ENCODE results near the gene TEX22. TPM values are rescaled to one million over a fixed set of nuclear protein-coding genes. Genes with fewer than 3 reads are reported as not detected.

The TEX22 gene, protein sequence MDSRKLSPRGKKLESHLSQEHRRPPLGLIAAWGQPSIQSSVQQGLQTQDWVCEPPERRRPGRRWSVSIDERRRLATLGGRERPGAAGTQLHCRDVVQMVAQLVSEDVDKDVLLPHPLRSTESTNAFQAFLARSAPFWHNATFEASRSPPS
- total RNA-seq (ENCODE audit: low replicate concordance): 0.84 TPM in 1 of 2 replicates, not detected in the other

DNA sequence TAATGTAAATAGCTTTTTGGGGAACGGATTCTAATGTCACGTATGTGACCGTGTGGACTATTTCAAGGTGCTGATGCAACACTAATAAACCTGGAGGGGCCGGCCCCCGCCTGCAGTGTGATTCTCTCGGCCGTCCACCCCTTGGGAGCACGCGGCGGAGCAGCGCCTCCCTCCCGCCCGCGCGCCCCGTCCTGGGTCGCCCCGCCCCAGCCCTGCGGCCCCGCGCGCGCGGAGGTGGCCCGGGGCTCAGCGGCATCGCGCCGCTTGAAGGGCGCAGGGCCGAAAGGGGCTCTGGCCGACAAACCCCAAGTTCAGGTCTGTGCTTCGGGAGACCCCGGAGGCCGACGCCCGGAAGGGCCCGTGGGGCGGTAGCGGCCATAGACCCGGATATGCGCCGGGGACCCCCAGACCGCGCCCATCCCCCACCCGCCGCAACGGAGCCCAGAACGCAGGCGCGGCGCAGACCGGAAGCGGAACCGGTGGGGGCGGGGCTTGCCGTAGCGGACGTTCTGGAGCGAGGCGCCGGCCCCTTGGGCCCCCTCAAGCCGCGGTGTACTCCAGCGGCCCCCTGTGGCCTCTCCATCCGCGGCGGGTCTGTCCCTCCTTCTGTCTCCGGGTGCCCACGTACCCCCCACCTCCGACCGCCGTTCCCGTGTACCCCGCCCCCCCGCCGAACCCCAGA is at the start of gene TEX22:
Gene TEX22 (plus strand): TSS at position 495 of the 682 bp plus-strand sequence. CDS start 803 bp downstream, outside the sequence.
- Histone ChIP-seq H3K4me3 (peak within 1 kb of the TSS; percentile 55), H4K20me1 (ENCODE audit: low read depth) (no peaks in the 10 kb centered on the region), H3K27ac (no peak within 1 kb of the TSS), H3K27me3 (peaks cover 9% of the 10 kb centered on the region), H3K9ac (no peak within 1 kb of the TSS), H3K4me1 (peaks cover 4% of the 10 kb centered on the region), H3K36me3 (peaks cover 7% of the 10 kb centered on the region), H3K9me3 (ENCODE audit: low read depth) (peaks cover 5% of the 10 kb centered on the region), H3F3A (ENCODE audit: low read depth) (peaks cover 3% of the 10 kb centered on the region), H2AFZ (replicated peaks) (peak within 1 kb of the TSS; percentile 89), H3K4me2 (peak within 1 kb of the TSS; percentile 88), H3K79me2 (ENCODE audit: low read depth) (no peaks in the 10 kb centered on the region)
- TF ChIP-seq, protein P1, sequence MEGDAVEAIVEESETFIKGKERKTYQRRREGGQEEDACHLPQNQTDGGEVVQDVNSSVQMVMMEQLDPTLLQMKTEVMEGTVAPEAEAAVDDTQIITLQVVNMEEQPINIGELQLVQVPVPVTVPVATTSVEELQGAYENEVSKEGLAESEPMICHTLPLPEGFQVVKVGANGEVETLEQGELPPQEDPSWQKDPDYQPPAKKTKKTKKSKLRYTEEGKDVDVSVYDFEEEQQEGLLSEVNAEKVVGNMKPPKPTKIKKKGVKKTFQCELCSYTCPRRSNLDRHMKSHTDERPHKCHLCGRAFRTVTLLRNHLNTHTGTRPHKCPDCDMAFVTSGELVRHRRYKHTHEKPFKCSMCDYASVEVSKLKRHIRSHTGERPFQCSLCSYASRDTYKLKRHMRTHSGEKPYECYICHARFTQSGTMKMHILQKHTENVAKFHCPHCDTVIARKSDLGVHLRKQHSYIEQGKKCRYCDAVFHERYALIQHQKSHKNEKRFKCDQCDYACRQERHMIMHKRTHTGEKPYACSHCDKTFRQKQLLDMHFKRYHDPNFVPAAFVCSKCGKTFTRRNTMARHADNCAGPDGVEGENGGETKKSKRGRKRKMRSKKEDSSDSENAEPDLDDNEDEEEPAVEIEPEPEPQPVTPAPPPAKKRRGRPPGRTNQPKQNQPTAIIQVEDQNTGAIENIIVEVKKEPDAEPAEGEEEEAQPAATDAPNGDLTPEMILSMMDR (IDR thresholded peaks at IDR 0.05): no peak
- TF ChIP-seq EZH2phosphoT487 (IDR thresholded peaks at IDR 0.05) (no peak), EZH2 (IDR thresholded peaks at IDR 0.05) (no peak)
- Mint-ChIP-seq H3K27ac (peak within 1 kb of the TSS; percentile 87), H3K9me3 (peaks cover 31% of the 10 kb centered on the region), H3K36me3 (peaks cover 28% of the 10 kb centered on the region), H3K4me3 (peak within 1 kb of the TSS; percentile 84), H3K4me1 (peaks cover 9% of the 10 kb centered on the region), H3K27me3 (ENCODE audit: insufficient read depth, low read depth) (no peaks in the 10 kb centered on the region)
- DNase-seq (ENCODE audit: low spot score): peak; percentile 84

DNA sequence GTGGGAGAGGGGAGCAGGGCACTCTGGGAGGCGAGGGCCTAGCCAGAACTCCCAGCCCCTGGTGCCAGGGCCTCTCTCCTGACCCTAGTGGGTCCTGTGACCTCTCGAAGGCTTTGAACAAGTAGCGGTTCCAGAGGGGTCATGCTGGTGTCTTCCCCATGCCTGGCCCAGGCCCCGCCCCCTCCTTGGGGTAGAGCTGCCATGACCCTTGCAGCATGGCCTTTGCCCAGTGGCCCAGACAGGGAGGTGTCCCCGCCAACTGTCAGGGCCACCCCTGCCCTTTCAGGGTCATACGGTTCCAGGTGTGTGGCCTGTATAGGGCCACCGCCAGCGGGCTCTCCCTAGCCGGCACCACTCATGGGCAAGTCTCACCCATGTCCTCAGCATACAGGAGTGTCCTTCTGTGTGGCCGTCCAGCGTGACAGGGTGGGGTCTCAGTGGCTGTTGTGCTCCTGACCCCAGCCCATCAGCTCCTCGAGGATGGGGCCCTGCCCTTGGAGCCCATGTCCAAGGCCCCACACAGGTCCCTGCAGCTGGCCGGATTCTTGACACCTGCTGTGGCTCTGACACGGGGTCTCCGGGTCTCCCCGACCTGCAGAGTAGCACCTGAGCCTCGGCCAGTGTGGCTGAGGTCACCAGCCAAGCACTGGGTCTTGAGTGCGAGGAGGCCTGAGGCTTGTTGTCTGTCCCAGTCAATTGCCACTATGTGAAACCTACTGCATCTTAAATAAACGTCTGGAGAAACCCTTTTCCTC is 49.2 kb upstream of the TEX22 start:
- H3K36me3 Mint-ChIP-seq: peaks cover 9% of the 10 kb centered on the region
- no peak for DNase-seq (ENCODE audit: low spot score)
- Histone ChIP-seq H3K27ac (no peak overlapping the region), H3K27me3 (no peaks in the 10 kb centered on the region), H3K79me2 (ENCODE audit: low read depth) (peaks cover 5% of the 10 kb centered on the region), H3K9me3 (ENCODE audit: low read depth) (no peaks in the 10 kb centered on the region), H3K4me1 (no peaks in the 10 kb centered on the region), H2AFZ (replicated peaks) (no peak overlapping the region), H3F3A (ENCODE audit: low read depth) (peaks cover 7% of the 10 kb centered on the region), H3K36me3 (no peaks in the 10 kb centered on the region), H3K4me3 (no peak overlapping the region), H3K9ac (no peak overlapping the region), H3K4me2 (no peak overlapping the region), H4K20me1 (ENCODE audit: low read depth) (peaks cover 27% of the 10 kb centered on the region)
- no peak overlapping the region for H3K4me3 Mint-ChIP-seq
- TF ChIP-seq, protein P1 (IDR thresholded peaks at IDR 0.05): no peak
- TF ChIP-seq EZH2phosphoT487 (IDR thresholded peaks at IDR 0.05) (no peak), EZH2 (IDR thresholded peaks at IDR 0.05) (no peak)
- peaks cover 15% of the 10 kb centered on the region for H3K9me3 Mint-ChIP-seq
- H3K4me1 Mint-ChIP-seq: peaks cover 16% of the 10 kb centered on the region
- H3K27me3 Mint-ChIP-seq (ENCODE audit: insufficient read depth, low read depth): peaks cover 2% of the 10 kb centered on the region
- H3K27ac Mint-ChIP-seq: no peak overlapping the region

DNA sequence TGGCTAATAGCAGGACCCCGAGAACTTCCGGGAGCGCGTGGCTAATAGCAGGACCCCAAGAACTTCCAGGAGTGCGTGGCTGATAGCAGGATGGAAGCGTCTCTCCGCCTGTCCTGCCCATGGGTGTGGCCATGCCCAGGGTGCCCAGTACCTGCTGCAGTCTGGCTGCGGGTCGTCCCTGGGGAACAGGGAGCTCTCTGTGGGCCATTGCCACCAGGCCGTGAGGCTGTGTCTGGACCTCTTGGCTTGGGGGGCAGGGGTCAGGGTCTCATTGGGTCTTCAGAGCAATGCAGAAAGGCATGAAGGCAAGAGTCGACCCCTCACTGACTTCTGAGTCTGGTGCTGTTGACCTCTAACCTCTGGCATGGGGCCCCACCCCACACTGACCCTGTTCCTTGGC is 48.3 kb upstream of the TEX22 start:
- H4K20me1 ChIP-seq (ENCODE audit: low read depth): peaks cover 27% of the 10 kb centered on the region
- TF ChIP-seq EZH2phosphoT487 (IDR thresholded peaks at IDR 0.05) (no peak), EZH2 (IDR thresholded peaks at IDR 0.05) (no peak)
- TF ChIP-seq, protein P1 (IDR thresholded peaks at IDR 0.05): no peak
- no peak overlapping the region for H3K27ac ChIP-seq
- peaks cover under 1% of the 10 kb centered on the region for H3K79me2 ChIP-seq (ENCODE audit: low read depth)
- no peak overlapping the region for H3K4me3 Mint-ChIP-seq
- H3K9me3 ChIP-seq (ENCODE audit: low read depth): no peaks in the 10 kb centered on the region
- H3K27me3 ChIP-seq: no peaks in the 10 kb centered on the region
- peaks cover 2% of the 10 kb centered on the region for H3K27me3 Mint-ChIP-seq (ENCODE audit: insufficient read depth, low read depth)
- peaks cover 16% of the 10 kb centered on the region for H3K4me1 Mint-ChIP-seq
- no peak overlapping the region for H3K27ac Mint-ChIP-seq
- H3K36me3 ChIP-seq: no peaks in the 10 kb centered on the region
- H3K4me1 ChIP-seq: no peaks in the 10 kb centered on the region
- no peak overlapping the region for H3K4me3 ChIP-seq
- H3K9me3 Mint-ChIP-seq: peaks cover 8% of the 10 kb centered on the region
- H3K4me2 ChIP-seq: no peak overlapping the region
- no peak for DNase-seq (ENCODE audit: low spot score)
- H3K36me3 Mint-ChIP-seq: peaks cover 6% of the 10 kb centered on the region
- no peak overlapping the region for H2AFZ ChIP-seq (replicated peaks)
- H3F3A ChIP-seq (ENCODE audit: low read depth): peaks cover 7% of the 10 kb centered on the region
- H3K9ac ChIP-seq: no peak overlapping the region

All from neural progenitor cell (in vitro differentiated cells).